Upper lobe of left lung (tissue), 4 donors: Measurements from ENCODE around the gene TMEM259.

Source experiments
- CTCF ChIP-seq, 6 experiments: fragments of 450-650 bp in 4 of 6; fragments of 200-600 bp in 2 of 6; sonication (generic) in 2 of 6; IDR thresholded peaks; one replicate each; pipeline ENCODE4 v1.5.1; 2016 to 2019; ENCODE audit warnings: antibody characterized with exemption in 6 of 6
- POLR2A ChIP-seq, 4 donors: fragments of 450-650 bp; IDR thresholded peaks; one replicate each; pipeline ENCODE4 v1.5.1; 2016 to 2017; ENCODE audit warnings: antibody characterized with exemption in 4 of 4, mild to moderate bottlenecking in 2 of 4
- POLR2AphosphoS5 ChIP-seq, 2 donors: sonication (generic); formaldehyde crosslinking; IDR thresholded peaks; one replicate each; pipeline ENCODE4 v1.5.1; 2017; ENCODE audit warnings: antibody characterized with exemption in 2 of 2

- TF ChIP-seq POLR2AphosphoS5 (IDR thresholded peaks at IDR 0.05) = no peak
- TF ChIP-seq CTCF (IDR thresholded peaks at IDR 0.05) = no peak
- no peak for TF ChIP-seq POLR2A (IDR thresholded peaks at IDR 0.05)
Measured at GRCh38 chr19:1013218-1013617, 7.7 kb downstream of the TMEM259 start.
